H1 (cell line): ENCODE measurements around the gene MAPKAP1.

Experiments used
- BACH1 ChIP-seq: IDR thresholded peaks from 2 replicates; pipeline ENCODE4 v1.6.1; 2012; ENCODE audit warnings: low read length, improper control_type of control experiment
- CTCF ChIP-seq, 3 experiments: IDR thresholded peaks; 1 replicate in 2 of 3; 2 replicates in 1 of 3; pipeline versions ENCODE4 v1.5.1 to v1.6.1; 2011; ENCODE audit warnings: low read length in 3 of 3, mild to moderate bottlenecking in 3 of 3, inconsistent platforms in 2 of 3, low read depth in 1 of 3, moderate library complexity in 1 of 3; ENCODE audit not compliant: insufficient read depth in 1 of 3; ENCODE audit errors: control extremely low read depth in 1 of 3
- EZH2 ChIP-seq: fragments of 200-600 bp; sonication (generic); IDR thresholded peaks from 2 replicates; pipeline ENCODE4 v1.7.1; 2012; ENCODE audit warnings: low read depth, mild to moderate bottlenecking, moderate library complexity, low read length, inconsistent platforms; ENCODE audit not compliant: severe bottlenecking
- KDM5A ChIP-seq: fragments of 200-600 bp; IDR thresholded peaks from 2 replicates; pipeline ENCODE4 v1.7.1; 2012; ENCODE audit warnings: mild to moderate bottlenecking, low read length, inconsistent platforms, mixed read lengths
- POLR2A ChIP-seq, 2 experiments: IDR thresholded peaks; 1 replicate in 1 of 2; 2 replicates in 1 of 2; pipeline ENCODE4 v1.6.1; 2011; ENCODE audit warnings: low read depth in 2 of 2, low read length in 2 of 2, mild to moderate bottlenecking in 2 of 2; ENCODE audit errors: control extremely low read depth in 1 of 2
- RFX5 ChIP-seq: IDR thresholded peaks from 2 replicates; pipeline ENCODE4 v1.6.1; 2011; ENCODE audit warnings: low read depth, low read length, improper control_type of control experiment, borderline replicate concordance
- RNF2 ChIP-seq: fragments of 200-900, 300-1000 bp; sonication (generic); IDR thresholded peaks from 2 replicates; pipeline ENCODE4 v1.7.1; 2016; ENCODE audit warnings: borderline replicate concordance, low read depth, mild to moderate bottlenecking, antibody characterized with exemption, low read length; ENCODE audit not compliant: poor library complexity, severe bottlenecking; ENCODE audit errors: missing control alignments

DNA sequence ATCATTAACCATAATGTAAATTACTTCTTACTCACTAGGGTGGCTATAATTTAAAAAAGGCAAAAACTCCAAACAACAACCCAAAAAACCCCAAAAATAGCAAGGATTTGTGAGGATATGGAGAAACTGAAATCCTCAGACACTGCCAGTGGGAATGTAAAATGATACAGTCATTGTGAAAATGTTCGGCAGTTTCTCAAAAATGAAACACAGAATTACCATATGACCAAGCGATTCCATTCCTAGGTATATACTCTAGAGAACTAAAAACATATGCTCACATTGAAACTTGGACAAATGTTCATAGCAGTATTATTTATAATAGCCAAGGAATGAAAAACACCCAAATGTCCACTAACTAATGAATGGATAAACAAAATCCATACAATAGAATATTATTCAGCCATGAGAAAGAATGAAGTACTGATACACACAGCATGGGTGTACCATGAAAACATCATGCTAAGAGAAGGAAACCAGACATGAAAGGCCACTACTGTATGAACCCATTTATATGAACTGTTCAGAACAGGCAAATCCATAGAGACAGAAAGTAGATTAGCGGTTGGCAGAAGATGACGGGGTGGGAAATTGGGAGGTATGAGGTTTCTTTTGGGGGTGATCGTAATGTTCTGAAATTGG, 119.1 kb downstream of the MAPKAP1 start:
- no peak for TF ChIP-seq RNF2
- TF ChIP-seq POLR2A (IDR thresholded peaks at IDR 0.05; ENCODE audit: control extremely low read depth in 1 of 2, low read depth in 2 of 2, low read length in 2 of 2) = no peak
- no peak for TF ChIP-seq CTCF (IDR thresholded peaks at IDR 0.05; ENCODE audit: control extremely low read depth in 1 of 3, insufficient read depth in 1 of 3, low read depth in 1 of 3, low read length in 3 of 3)
- no peak for TF ChIP-seq KDM5A
- TF ChIP-seq RFX5 = no peak
- TF ChIP-seq BACH1 = no peak
- no peak for TF ChIP-seq EZH2
